ENCODE data around the gene SLC25A21. TPM values are rescaled to one million over a fixed set of nuclear protein-coding genes. Genes with fewer than 3 reads are reported as not detected.

Gene SLC25A21
- total RNA-seq, 2 donors from 2014 or later: 0.14 to 0.64 TPM

GRCh38 chr14:36771028-36771640, 401.3 kb downstream of the SLC25A21 start:
- intact Hi-C loops (cut with DNase I, micrococcal nuclease): no loop called here
- DNase-seq (no peak), ATAC-seq (peak; percentile 93)

DNA sequence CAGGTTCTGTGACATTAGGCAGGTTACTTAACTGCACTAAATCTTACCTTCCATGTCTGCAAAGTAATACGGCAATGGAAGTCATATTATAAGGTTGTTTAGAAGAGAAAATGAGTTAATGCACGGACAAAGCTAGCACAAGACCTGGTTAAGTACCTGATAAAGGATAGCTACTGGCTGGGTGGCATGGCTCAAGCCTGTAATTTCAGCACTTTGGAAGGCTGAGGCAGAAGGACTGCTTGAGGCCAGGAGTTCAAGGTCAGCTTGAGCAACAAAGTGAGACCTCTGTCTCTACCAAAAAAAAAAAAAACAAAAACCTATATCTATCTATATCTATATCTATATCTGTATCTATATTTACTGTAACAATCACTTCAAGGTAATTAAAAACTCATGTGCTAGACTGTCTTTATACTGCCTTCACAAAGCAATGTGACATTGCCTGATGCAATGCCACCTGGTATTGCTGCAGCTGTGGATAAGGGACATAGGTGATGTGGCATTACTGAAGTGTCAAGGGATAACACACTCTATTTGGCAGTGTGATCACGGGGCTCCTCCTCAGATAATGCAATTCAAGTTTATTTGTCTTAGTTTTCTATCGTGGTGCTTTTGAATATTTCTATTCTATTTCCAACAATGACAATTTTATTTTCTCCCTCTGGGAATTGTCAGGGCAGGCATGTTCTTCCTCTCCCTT, 403.6 kb downstream of the SLC25A21 start:
- ATAC-seq (no peak), DNase-seq (no peak)
- intact Hi-C loops (cut with DNase I, micrococcal nuclease): no loop called here

DNA sequence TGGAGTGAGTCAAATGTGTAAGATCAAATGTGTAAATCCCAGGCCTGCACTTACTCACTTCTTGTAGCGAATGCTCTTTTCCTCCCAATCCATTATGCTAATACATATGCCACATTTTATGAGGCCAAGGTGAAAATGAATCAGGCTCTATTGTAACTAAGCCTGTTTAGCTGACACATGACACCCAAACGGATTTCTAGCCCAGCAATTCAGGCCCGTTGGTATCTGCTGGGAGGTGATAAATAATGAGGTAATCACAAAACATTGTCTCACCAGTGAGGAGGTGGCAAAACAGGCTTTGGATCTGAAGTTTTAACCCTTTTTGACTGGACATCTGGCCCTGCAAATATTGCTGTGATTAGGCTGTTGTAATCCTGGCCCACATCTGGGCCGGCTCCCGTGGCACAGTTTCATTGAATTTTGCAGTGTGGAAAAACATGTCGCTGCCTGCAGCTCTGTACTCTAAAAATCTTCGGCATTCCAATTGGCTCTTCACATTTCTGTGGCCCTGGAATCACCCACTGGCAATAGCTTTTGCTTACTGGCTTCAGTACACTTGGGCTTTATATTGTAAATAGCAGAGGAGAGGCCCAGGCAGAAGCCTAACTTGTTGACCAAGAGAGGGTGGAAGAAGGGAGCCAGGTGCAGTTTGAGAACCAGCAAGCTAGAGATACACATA, 404.7 kb downstream of the SLC25A21 start:
- no peak for ATAC-seq
- DNase-seq: no peak
- intact Hi-C loops (cut with DNase I, micrococcal nuclease): no loop called here

DNA sequence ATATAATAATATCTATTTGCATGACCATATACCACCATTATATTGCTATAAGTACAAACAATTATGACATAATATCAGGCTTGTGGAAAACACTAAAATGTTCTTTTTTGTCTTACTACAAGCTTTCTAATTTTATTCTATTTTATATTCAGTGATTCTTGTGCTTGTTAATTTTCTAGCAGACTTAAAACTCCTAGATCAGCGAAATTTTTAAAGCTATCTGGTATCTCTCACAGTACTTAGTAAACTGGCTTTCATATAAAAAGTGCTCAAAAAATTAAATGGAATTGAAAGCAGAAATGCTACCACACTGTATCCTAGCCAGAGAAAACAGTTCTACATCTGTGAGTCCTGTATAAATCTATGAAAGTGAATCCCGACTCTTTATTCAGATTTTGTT, 405.4 kb downstream of the SLC25A21 start:
- intact Hi-C loops (cut with DNase I, micrococcal nuclease): no loop called here

DNA sequence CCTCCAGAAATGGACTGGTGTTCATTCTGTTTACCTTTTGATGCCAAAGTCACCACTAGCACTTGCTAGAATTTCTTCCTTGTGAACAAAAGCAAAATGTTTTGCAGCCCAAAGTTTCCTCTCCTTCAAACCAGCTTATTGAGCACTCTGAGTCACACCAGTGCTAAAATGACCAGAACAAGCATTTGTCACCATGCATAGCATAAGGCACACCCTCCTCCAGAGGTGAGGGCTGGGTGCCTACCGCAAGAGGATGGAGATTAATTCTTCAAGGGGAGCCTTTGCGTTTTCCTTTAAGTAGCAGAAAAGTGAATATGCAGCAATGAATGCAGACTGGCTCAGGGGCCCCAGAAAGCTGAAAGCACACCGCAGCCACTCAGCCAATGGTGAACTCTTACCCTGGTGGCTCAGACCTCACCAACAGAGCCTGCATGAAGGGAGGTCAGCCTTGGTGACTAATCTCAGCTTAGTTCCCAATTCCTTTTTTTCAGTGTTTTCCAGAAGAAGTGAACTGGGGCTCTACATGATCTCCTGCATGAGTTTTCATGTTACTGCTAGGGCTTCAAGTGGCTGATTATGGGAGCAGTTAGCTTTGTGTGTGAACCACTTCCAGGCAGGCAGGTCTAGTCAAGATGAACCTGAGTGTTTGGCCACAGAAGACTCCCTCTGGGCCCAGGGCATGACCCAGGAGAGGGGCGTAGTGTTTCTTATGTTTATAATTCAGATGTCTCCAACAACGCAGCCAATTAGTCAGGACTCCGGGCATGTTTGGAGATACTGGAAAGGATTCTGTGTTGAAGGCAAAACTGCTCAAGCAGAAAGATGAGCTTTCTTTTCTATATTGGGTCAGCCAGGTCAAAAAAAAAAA, 414.4 kb downstream of the SLC25A21 start:
- DNase-seq: no peak
- ATAC-seq: no peak
- intact Hi-C loops (cut with DNase I, micrococcal nuclease): no loop called here

More for the DNA sequence above, 405.4 kb downstream of the SLC25A21 start:
- ATAC-seq (no peak), DNase-seq (no peak)

- no peak for ATAC-seq
- intact Hi-C loops (cut with DNase I, micrococcal nuclease): no loop called here
Measured at GRCh38 chr14:36756226-36756625, 416.2 kb downstream of the SLC25A21 start.

GRCh38 chr14:36755756-36756155, 416.6 kb downstream of the SLC25A21 start:
- ATAC-seq (no peak), DNase-seq (no peak)
- intact Hi-C loops (cut with DNase I, micrococcal nuclease): no loop called here

More at GRCh38 chr14:36756226-36756625, 416.2 kb downstream of the SLC25A21 start:
- DNase-seq: no peak

GRCh38 chr14:36751920-36752319, 420.5 kb downstream of the SLC25A21 start:
- DNase-seq (no peak), ATAC-seq (no peak)
- intact Hi-C loops (cut with DNase I, micrococcal nuclease): no loop called here

DNA sequence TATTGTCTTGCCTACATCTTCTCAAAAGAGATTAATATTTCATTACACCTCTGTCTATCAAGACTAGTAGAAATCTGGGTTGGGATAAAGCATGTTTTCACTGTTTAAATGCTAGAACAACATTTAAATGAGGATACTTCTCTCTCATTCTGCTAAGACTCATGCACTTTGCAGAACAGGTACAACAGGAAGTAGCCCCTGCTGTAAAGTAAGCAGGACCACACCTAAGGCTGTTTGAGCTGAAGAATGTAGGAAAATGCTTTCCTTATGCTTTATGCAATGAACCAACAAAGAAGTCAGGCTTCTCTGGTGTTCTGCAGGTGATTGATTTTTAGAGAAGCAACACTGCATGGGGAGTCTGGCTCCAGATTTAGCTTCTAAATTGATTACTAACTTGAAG, 421.3 kb downstream of the SLC25A21 start:
- peak; percentile 100 for ATAC-seq
- intact Hi-C loops (cut with DNase I, micrococcal nuclease): no loop called here
- no peak for DNase-seq

GRCh38 chr14:36750244-36750643, 422.2 kb downstream of the SLC25A21 start:
- intact Hi-C loops (cut with DNase I, micrococcal nuclease): no loop called here
- ATAC-seq (no peak), DNase-seq (no peak)

DNA sequence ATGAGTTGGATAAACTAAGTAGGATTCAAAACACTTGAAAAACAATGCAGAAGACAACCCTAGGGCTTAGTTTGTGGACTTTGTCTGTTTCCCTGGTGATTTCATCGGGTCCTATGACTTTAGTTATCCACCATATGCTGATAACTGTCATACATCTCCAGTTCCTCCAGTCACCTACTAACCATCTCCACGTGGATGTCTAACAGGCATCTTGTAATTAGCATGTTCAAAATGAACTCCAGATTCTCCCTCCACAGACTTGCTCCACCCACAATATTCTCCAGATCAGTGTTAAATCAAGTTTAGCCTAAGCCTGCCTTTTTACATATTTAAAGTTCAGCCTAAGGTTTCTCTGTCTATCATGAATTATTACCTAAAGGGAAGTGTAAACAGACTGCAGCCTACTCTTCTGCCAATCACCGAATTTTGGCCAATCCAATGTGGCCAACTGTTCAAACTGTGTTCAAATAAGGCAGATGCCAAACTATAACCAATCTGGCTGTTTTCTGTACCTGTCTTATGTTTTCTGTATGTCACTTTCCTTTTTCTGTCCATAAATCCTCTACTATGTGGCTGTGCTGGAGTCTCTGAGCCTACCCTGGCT, 423.7 kb downstream of the SLC25A21 start:
- intact Hi-C loops (cut with DNase I, micrococcal nuclease): no loop called here
- ATAC-seq: no peak

DNA sequence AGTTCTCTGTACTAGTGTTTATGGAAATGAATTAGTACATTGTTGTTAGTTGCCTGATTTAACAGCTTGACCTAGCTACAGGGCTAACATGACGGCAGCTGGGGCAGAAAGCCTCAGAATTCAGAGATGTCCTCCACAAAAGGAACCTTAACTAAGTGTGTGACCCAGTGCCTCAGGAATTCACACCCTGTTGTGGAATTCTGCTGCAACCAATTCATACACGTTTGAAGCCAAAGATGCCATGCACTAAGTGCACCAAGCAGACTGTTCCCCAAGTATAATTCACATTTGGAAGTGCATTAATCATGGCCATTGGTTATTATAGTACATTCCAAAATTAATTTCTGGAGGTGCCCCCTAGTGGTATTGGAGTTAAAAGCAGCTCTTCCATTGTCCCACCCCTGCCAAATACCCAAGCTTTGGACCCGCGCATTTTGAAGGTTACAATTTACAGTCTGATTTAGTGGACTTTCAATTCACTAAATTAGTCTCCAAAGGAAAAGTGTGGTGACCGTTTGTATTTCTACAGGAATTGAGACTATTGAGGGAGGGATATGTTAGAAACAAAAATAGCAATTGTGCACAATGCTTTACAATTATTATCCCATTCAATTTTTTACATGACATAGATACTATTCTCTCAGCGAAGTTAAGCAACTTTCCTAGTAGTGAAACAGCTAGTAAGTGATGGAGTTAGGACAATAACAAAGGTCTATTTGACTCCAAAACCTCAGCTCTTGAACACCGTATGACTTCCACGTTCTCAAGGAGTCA, 424.8 kb downstream of the SLC25A21 start:
- DNase-seq: no peak
- no peak for ATAC-seq
- intact Hi-C loops (cut with DNase I, micrococcal nuclease): no loop called here

More for the DNA sequence above, 423.7 kb downstream of the SLC25A21 start:
- no peak for DNase-seq

- intact Hi-C loops (cut with DNase I, micrococcal nuclease): no loop called here
- DNase-seq (no peak), ATAC-seq (no peak)
Measured at GRCh38 chr14:36746872-36747271, 425.5 kb downstream of the SLC25A21 start.

GRCh38 chr14:36741858-36742257, 430.5 kb downstream of the SLC25A21 start:
- intact Hi-C loops (cut with DNase I, micrococcal nuclease): no loop called here
- no peak for DNase-seq
- ATAC-seq: no peak

DNA sequence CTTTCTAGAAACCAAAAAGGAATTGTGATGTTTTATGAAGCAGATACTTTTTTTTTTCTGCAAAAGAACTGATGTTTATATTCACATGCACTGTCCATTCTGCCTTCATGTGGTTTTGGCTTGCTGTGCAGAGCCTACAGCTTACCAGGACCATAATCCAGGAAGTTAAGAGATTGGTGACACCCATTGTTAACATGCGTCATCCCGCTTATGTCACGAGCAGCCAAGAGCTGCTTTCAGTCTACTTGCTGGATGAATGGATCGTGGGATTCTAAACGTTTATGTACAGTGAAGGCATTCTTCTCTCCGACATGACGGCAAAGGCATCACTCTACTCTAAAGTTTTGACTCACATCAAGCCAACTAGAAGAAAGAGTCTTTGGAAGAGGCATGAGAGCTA, 434.1 kb downstream of the SLC25A21 start:
- ATAC-seq: no peak
- intact Hi-C loops (cut with DNase I, micrococcal nuclease): no loop called here
- no peak for DNase-seq

DNA sequence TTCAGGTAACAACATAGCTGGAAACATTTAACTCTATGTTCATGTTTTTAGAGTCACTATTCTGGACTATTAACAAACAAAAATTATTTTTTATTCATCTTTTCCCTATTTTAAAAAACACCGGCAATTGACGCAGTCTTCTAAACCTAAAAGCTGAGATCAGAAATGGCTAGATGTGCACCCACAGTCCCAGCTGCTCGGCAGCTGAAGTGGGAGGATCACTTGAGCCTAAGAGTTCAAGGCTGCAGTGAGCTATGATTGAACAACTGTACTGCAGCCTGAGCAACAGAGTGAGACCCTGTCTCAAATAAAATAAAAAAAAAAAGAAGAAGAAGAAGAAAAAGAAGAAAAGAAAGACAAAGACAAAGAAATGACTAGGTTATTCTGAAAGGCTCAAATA, 446.3 kb downstream of the SLC25A21 start:
- intact Hi-C loops (cut with DNase I, micrococcal nuclease): no loop called here
- ATAC-seq (no peak), DNase-seq (no peak)

GRCh38 chr14:36724162-36724561, 448.2 kb downstream of the SLC25A21 start:
- no peak for DNase-seq
- intact Hi-C loops (cut with DNase I, micrococcal nuclease): no loop called here
- ATAC-seq: no peak

GRCh38 chr14:36723530-36723929, 448.9 kb downstream of the SLC25A21 start:
- DNase-seq (no peak), ATAC-seq (no peak)
- intact Hi-C loops (cut with DNase I, micrococcal nuclease): no loop called here

Measured in left colon (tissue), 2 donors.